Keratinocyte (primary cell): ENCODE measurements around the gene DPCD. TPM values are rescaled to one million over a fixed set of nuclear protein-coding genes. Genes with fewer than 3 reads are reported as not detected.
A peak's percentile ranks its signal among the peaks of the same experiment; 100 is the strongest.

Experiments used
- DNase-seq: peaks from one replicate; pipeline ENCODE4 v3.0.0-alpha.2; 2011; ENCODE audit warnings: low read depth, missing footprints, low spot score
- FAIRE-seq: peaks from 2 replicates; lab custom pipeline; 2011; peaks lifted over from hg19 to GRCh38; lab: Jason Lieb, UNC
- H2AFZ ChIP-seq: 2 replicates; pipeline ENCODE4 v1.6.0; 2012; ENCODE audit warnings: low read length, control low read depth, inconsistent platforms; ENCODE audit not compliant: control insufficient read depth
- H3K27ac ChIP-seq: 2 replicates; pipeline ENCODE4 v1.5.1; 2011; ENCODE audit warnings: low read length; ENCODE audit not compliant: control insufficient read depth, insufficient read depth
- H3K27me3 ChIP-seq: 3 replicates; pipeline ENCODE4 v1.6.0; 2011; ENCODE audit warnings: low read length; ENCODE audit not compliant: control insufficient read depth, insufficient read depth; ENCODE audit errors: extremely low read depth
- H3K36me3 ChIP-seq, 2 experiments: 2 replicates in 1 of 2; 3 replicates in 1 of 2; pipeline ENCODE4 v1.5.1; 2011; ENCODE audit warnings: low read length in 2 of 2, mild to moderate bottlenecking in 1 of 2; ENCODE audit not compliant: control insufficient read depth in 2 of 2, insufficient read depth in 2 of 2; ENCODE audit errors: extremely low read depth in 1 of 2
- H3K4me1 ChIP-seq: 3 replicates; pipeline ENCODE4 v1.5.1; 2011; ENCODE audit warnings: low read length; ENCODE audit not compliant: control insufficient read depth, insufficient read depth; ENCODE audit errors: extremely low read depth
- H3K4me2 ChIP-seq: 3 replicates; pipeline ENCODE4 v1.6.0; 2011; ENCODE audit warnings: low read depth, low read length; ENCODE audit not compliant: control insufficient read depth, insufficient read depth; ENCODE audit errors: extremely low read depth
- H3K4me3 ChIP-seq, 3 experiments: fragments of 200-600 bp in 1 of 3; sonication (generic) in 1 of 3; 2 replicates in 2 of 3; 3 replicates in 1 of 3; pipeline ENCODE4 v1.5.1; 2011 to 2016; ENCODE audit warnings: low read length in 3 of 3, mild to moderate bottlenecking in 3 of 3, control low read depth in 2 of 3, inconsistent platforms in 1 of 3, low read depth in 1 of 3, mixed read lengths in 1 of 3, mixed run types in 1 of 3, moderate library complexity in 1 of 3; ENCODE audit not compliant: control insufficient read depth in 2 of 3, insufficient read depth in 2 of 3; ENCODE audit errors: extremely low read depth in 1 of 3
- H3K79me2 ChIP-seq: 2 replicates; pipeline ENCODE4 v1.6.0; 2012; ENCODE audit warnings: low read length; ENCODE audit not compliant: control insufficient read depth, insufficient read depth
- H3K9ac ChIP-seq: 3 replicates; pipeline ENCODE4 v1.6.0; 2011; ENCODE audit warnings: low read length; ENCODE audit not compliant: control insufficient read depth, insufficient read depth; ENCODE audit errors: extremely low read depth
- H3K9me1 ChIP-seq: 3 replicates; pipeline ENCODE4 v1.6.0; 2011; ENCODE audit warnings: low read length; ENCODE audit not compliant: control insufficient read depth, insufficient read depth; ENCODE audit errors: extremely low read depth
- H3K9me3 ChIP-seq: 2 replicates; pipeline ENCODE4 v1.5.1; 2012; ENCODE audit warnings: low read depth, low read length; ENCODE audit not compliant: control insufficient read depth
- H4K20me1 ChIP-seq: 3 replicates; pipeline ENCODE4 v1.6.0; 2011; ENCODE audit warnings: low read length; ENCODE audit not compliant: control insufficient read depth, insufficient read depth; ENCODE audit errors: extremely low read depth
- CTCF ChIP-seq, 3 experiments: IDR thresholded peaks in 1 of 3; conservative IDR thresholded peaks in 1 of 3; optimal IDR thresholded peaks in 1 of 3; 2 replicates in 2 of 3; 3 replicates in 1 of 3; pipeline versions ENCODE3 to v1.5.1; 2011; ENCODE audit warnings: low read length in 3 of 3, mild to moderate bottlenecking in 3 of 3, moderate library complexity in 2 of 3, control low read depth in 1 of 3, inconsistent platforms in 1 of 3; ENCODE audit not compliant: insufficient read depth in 2 of 3; ENCODE audit errors: extremely low read depth in 1 of 3
- EZH2 ChIP-seq: IDR thresholded peaks from one replicate; pipeline ENCODE4 v1.6.1; 2012; ENCODE audit warnings: inconsistent platforms, mild to moderate bottlenecking, low read length, moderate library complexity
- dilution Hi-C: fragments of 300-500 bp; cut with MboI; formaldehyde crosslinking; loops from one replicate; pipeline ENCODE4 v1.7.0; 2020; ENCODE audit warnings: low sequenced_read_pairs; ENCODE audit not compliant: extremely low pct_ligation_motif_present
- polyA minus RNA-seq, 3 experiments: library from RNA; depleted of rRNA, polyadenylated mRNA; stranded (reverse); fragments of >200 nt; gene quantifications; 1 replicate in 1 of 3; 2 replicates in 1 of 3; 3 replicates in 1 of 3; pipeline ENCODE4 v1.2.3, GENCODE V29; 2011
- polyA plus RNA-seq, 5 experiments: library from polyadenylated mRNA; depleted of rRNA in 3 of 5; stranded (reverse) in 3 of 5; stranded (forward) in 1 of 5; unstranded in 1 of 5; fragments of >200 nt; gene quantifications; 1 replicate in 1 of 5; 2 replicates in 3 of 5; 3 replicates in 1 of 5; pipeline versions ENCODE4 v1.2.1 to v1.2.3, GENCODE V29; 2011 to 2012; ENCODE audit warnings: missing spikeins in 2 of 5, low read depth in 1 of 5, low replicate concordance in 1 of 5

DPCD gene
- polyA plus RNA-seq (43.3 to 58.1 TPM (median 57.9 TPM) in 3 replicates), polyA minus RNA-seq (26.4 to 33.5 TPM (median 26.8 TPM) in 3 replicates)
- polyA plus RNA-seq (2011; ENCODE audit: low read depth), result 26.5 TPM
- 51.5 and 57.5 TPM in 2 replicates for polyA plus RNA-seq (2011; cell fraction: cytosol; rRNA removed)
- polyA plus RNA-seq (2011; cell fraction: nucleus; rRNA removed), result 35.5 and 37.4 TPM in 2 replicates
- 21.9 and 38.6 TPM in 2 replicates for polyA plus RNA-seq (2012; ENCODE audit: low replicate concordance)
- 17.1 TPM for polyA minus RNA-seq (2011; cell fraction: cytosol; rRNA and poly(A)+ RNA removed)
- polyA minus RNA-seq (2011; cell fraction: nucleus; rRNA and poly(A)+ RNA removed), result 5.6 and 8.1 TPM in 2 replicates

- peaks cover 5 to 8% of the 10 kb centered on the region in 2 experiments for H3K36me3 ChIP-seq
- H3K79me2 ChIP-seq, result peaks cover 11% of the 10 kb centered on the region
- no peak for TF ChIP-seq CTCF (optimal IDR thresholded peaks at IDR 0.05 in 1 of 3, IDR thresholded peaks at IDR 0.05 in 1 of 3, conservative IDR thresholded peaks at IDR 0.05 in 1 of 3; ENCODE audit: extremely low read depth in 1 of 3, insufficient read depth in 2 of 3, low read length in 3 of 3)
- H3K4me1 ChIP-seq, result peaks cover 17% of the 10 kb centered on the region
- peak within 1 kb of the TSS; percentile 64 to 97 (median 66) for H3K4me3 ChIP-seq
- H3K9ac ChIP-seq, result peak within 1 kb of the TSS; percentile 73
- H2AFZ ChIP-seq, result peak within 1 kb of the TSS; percentile 94
- no peaks in the 10 kb centered on the region for H3K9me1 ChIP-seq
- peak within 1 kb of the TSS; percentile 98 for H3K4me2 ChIP-seq
- FAIRE-seq (peak; percentile 85), DNase-seq (no peak)
- no peaks in the 10 kb centered on the region for H3K9me3 ChIP-seq
- peak within 1 kb of the TSS; percentile 42 for H3K27ac ChIP-seq
- no peaks in the 10 kb centered on the region for H3K27me3 ChIP-seq
- no peaks in the 10 kb centered on the region for H4K20me1 ChIP-seq
- dilution Hi-C loops, result no loop called here
These were observed at the start of gene DPCD, which contains the start of gene POLL for GRCh38 chr10:101587725-101588653. TSS of gene DPCD (plus strand) at chr10:101588321. CDS start at chr10:101588337, 16 bp downstream. TSS of gene POLL (minus strand) at chr10:101588257. CDS start at chr10:101587360, 897 bp downstream.

DNA sequence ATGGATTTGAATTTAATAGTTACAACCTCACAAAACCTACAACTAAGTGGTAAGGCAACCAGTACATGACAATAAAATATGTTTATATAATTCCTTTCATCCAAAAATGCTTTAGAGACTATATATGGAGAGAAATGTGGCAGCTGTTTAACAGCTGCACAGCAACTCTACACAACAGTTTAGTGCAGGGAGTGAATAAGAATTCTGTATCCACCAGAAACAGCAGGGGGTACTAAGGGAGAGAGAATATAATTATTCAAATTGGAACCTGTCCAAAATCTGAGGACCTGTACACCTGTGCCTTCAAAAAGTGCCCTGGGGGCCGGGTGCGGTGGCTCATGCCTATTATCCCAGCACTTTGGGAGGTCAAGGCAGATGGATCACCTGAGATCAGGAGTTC is 49.7 kb upstream of the DPCD start:
- Histone ChIP-seq H3K27ac (no peak overlapping the region), H3K4me2 (no peak overlapping the region), H3K9me3 (no peaks in the 10 kb centered on the region), H3K4me3 (no peak overlapping the region), H4K20me1 (no peaks in the 10 kb centered on the region), H3K79me2 (no peaks in the 10 kb centered on the region), H3K4me1 (no peaks in the 10 kb centered on the region), H3K36me3 (peaks cover 0 to 3% of the 10 kb centered on the region in 2 experiments), H3K27me3 (no peaks in the 10 kb centered on the region), H3K9ac (no peak overlapping the region), H2AFZ (no peak overlapping the region), H3K9me1 (no peaks in the 10 kb centered on the region)
- TF ChIP-seq CTCF (optimal IDR thresholded peaks at IDR 0.05 in 1 of 3, IDR thresholded peaks at IDR 0.05 in 1 of 3, conservative IDR thresholded peaks at IDR 0.05 in 1 of 3; ENCODE audit: extremely low read depth in 1 of 3, insufficient read depth in 2 of 3, low read length in 3 of 3) (no peak), EZH2 (no peak)
- no peak for DNase-seq
- FAIRE-seq, result no peak
- dilution Hi-C loops, result no loop called here
